CD4-positive, alpha-beta T cell treated with Interferon gamma for 1 hour (primary cell): ENCODE results near the gene TPRA1.

ENCODE experiments used
- DNase-seq: peaks from one replicate; pipeline ENCODE4 v3.0.0-alpha.2; 2020

TPRA1 gene

GRCh38 chr3:127590593-127591465 lies at the start of gene TPRA1:
Gene TPRA1 (minus strand): TSS chr3:127590733. CDS start chr3:127580146, 10,587 bp downstream.
- peak; percentile 87 for DNase-seq

GRCh38 chr3:127640042-127640355 lies 49.5 kb upstream of the TPRA1 start:
- no peak for DNase-seq

DNA sequence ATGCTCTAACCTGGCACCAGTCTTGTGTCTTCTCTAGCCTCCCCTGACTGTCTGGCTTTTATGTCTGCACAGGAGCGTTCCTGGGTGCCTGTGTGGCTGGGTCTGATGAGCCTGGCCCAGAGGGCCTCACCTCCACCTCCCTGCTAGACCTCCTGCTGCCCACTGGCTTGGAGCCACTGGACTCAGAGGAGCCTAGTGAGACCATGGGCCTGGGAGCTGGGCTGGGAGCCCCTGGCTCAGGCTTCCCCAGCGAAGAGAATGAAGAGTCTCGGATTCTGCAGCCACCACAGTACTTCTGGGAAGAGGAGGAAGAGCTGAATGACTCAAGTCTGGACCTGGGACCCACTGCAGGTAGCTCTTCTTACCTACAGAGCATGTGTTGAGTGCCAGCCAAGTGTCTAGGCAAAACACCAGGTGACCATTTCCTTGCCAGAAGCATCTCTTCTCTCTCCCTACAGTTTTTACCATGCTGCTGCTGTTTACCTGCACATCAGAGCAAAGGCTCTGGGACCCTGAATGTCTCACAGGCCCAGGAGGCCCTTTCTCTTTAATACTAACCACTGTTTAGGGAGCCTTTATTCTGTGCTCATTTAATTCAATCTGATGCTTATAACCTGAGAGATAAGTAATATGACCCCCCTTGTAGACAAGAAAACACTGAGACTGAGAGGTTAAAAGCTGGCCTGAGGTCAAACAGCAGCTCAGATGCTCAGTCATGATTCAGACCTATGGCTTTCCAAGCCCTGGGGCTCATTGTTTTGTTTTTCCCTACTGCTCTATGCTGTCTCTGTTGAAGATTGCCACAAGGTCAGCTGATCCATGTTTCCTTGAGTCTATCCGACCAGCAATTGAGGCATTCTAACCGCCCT lies 48.9 kb upstream of the TPRA1 start:
- no peak for DNase-seq

DNA sequence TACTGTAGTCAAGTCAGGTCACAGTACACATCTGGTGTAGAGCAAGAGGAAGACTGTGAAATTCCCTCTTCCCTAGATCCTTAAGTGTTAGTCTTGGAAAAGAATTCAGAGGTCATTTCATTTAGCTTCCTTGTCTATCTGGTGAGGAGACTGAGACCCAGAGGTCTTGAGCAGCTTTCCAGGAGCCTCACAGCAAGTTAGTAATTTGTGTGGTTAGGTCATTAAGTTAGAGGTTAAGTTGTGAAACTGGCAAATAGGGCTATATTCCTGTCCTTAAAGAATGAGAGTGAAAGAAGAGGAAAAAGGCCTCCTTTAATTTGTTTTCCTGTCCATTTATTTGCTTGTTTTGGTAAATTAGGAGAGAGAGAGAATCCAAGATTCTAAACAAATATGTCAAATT lies 47.4 kb upstream of the TPRA1 start:
- DNase-seq, result no peak

DNA sequence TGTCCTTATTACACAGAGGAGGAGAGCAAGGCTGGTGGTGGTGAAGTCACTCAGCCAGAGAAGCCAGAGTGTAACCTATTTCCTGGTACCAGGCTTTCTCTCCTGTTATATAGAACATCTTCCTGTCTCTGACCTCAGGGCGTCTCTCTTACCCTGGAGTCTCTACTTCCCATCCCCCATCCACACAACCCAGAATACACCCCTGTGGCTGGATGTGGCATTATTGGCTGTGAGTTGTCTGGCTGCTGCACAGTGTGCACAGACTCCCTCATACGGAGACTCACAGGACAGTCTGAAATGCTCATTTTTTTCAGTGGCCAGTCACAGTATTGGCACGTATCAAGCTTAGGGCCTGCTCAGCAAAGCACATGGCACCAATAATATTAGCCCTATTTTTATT lies 47.0 kb upstream of the TPRA1 start:
- DNase-seq, result peak; percentile 13

GRCh38 chr3:127634653-127635052 lies 44.1 kb upstream of the TPRA1 start:
- DNase-seq, result no peak

- DNase-seq, result no peak
Measured at GRCh38 chr3:127632035-127632820, 41.7 kb upstream of the TPRA1 start.

- DNase-seq, result no peak
Measured at GRCh38 chr3:127630811-127631714, 40.5 kb upstream of the TPRA1 start.

- peak; percentile 39 for DNase-seq
Measured at GRCh38 chr3:127629467-127630403, 39.2 kb upstream of the TPRA1 start.

GRCh38 chr3:127628788-127629466 lies 38.4 kb upstream of the TPRA1 start, which contains the start of gene PODXL2:
Gene PODXL2 (plus strand): TSS chr3:127629185. CDS start chr3:127629220, 35 bp downstream.
- peak; percentile 24 for DNase-seq

DNA sequence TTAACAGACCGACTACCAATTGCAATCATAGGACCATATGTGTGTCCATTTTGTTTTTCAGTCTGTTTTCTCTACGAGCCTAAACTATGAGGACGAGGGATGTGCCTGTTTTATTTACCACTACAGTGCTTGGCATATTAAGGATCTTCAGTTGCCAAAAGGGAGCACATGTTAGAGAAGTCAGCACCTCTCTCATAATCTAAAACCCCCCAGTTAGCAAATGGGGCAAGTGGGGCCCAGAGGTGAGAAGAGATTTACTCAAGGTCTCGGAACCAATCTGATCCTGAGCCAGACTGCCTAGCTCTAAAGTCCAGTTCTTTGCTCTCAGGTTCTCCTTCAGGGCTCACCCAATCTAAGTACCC lies 37.9 kb upstream of the TPRA1 start:
- DNase-seq, result no peak

GRCh38 chr3:127625821-127626220 lies 35.3 kb upstream of the TPRA1 start:
- DNase-seq, result no peak

- no peak for DNase-seq
Measured at GRCh38 chr3:127624063-127624462, 33.5 kb upstream of the TPRA1 start.

DNA sequence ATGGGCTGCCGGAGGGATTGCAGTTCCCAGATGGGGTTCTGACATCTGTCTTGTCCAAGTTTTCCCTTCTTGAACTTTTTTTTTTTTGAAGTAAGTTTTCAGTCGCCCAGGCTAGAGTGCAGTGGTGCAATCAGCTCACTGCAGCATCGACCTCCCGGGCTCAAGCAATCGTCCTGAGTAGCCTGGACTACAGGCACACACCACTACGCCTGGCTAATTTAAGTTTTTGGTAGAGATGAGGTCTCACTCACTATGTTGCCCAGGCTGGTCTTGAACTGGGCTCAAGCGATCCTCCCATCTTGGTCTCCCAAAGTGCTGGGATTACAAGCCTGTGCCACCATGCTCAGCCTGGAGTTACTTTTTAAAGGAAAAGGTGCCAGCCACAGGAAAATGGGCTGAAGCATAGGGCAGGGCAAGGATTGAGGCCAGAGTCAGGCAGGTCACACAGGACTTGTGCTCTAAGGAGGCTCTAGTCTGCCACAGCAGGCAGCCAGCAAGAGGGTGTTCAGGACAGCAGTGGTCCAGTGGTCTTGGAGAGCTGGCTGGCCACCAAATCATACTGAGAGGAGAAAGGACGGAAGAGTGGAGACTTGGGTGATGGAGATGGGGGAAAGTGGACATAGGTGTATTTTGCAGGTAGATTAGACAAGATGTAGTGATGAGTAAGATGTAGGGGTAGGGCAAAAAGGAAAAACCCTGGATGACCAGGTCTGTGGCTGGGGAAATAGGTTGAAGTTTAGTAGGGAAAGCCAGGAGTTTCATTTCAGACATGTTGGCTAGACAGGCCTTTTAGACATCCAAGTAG lies 32.4 kb upstream of the TPRA1 start:
- DNase-seq, result no peak

DNA sequence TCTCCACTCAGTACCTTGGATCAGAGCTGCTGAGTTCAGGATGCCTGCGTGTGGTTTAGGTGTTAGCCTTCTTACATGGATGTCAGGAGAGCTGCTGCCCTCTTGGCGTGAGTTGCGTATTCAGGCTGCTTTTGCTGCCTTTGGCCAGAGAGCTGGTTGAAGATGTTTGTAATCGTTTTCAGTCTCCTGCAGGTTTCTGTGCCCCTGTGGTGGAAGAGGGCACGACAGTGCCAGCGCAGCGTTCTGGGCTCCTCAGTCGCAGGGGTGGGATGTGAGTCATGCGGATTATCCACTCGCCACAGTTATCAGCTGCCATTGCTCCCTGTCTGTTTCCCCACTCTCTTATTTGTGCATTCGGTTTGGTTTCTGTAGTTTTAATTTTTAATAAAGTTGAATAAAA lies 31.5 kb upstream of the TPRA1 start:
- DNase-seq, result no peak

GRCh38 chr3:127620637-127621375 lies 30.3 kb upstream of the TPRA1 start:
- no peak for DNase-seq

DNA sequence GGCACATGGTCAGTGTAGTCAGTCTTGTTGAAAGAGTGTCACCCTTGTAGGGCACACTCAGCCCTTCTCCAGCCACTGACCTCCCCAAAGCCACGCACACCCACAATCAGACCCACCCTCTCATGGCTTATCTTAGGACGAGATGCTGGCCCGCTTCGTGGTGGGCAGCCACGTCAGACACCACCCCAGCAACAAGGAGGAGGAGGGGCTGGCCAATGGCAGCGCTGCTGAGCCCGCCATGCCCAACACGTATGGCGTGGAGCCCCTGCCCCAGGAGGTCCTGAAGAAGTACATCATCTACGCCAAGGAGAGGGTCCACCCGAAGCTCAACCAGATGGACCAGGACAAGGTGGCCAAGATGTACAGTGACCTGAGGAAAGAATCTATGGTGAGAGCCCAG lies 28.4 kb upstream of the TPRA1 start:
- DNase-seq, result no peak

GRCh38 chr3:127616836-127617605 lies 26.5 kb upstream of the TPRA1 start:
- DNase-seq, result no peak
